Calu3 (cell line): ENCODE measurements around the gene CHPT1. TPM values are rescaled to one million over a fixed set of nuclear protein-coding genes. Genes with fewer than 3 reads are reported as not detected.

ENCODE experiments used
- BruUV-seq: library from RNA; stranded (reverse); fragments of 400-500 nt; replicated peaks from 2 replicates; lab custom pipeline; 2021; lab: Mats Ljungman, UMichigan
- CTCF ChIA-PET: fragments of 300-600 bp; sonication (Branson Sonifier 250); formaldehyde crosslinking; loops from one replicate; lab custom pipeline; 2022; ENCODE audit warnings: antibody characterized with exemption; lab: Charles Lee
- DNase-seq: peaks from one replicate; pipeline ENCODE4 v3.0.0; 2022
- H3K27ac Mint-ChIP-seq: one replicate; pipeline ENCODE4 v1.8.0; 2022; ENCODE audit warnings: mixed read lengths; ENCODE audit not compliant: unreplicated experiment
- H3K27me3 Mint-ChIP-seq: one replicate; pipeline ENCODE4 v1.8.0; 2022; ENCODE audit warnings: mixed read lengths; ENCODE audit not compliant: unreplicated experiment
- H3K36me3 Mint-ChIP-seq: one replicate; pipeline ENCODE4 v1.8.0; 2022; ENCODE audit warnings: mild to moderate bottlenecking, moderate library complexity, mixed read lengths; ENCODE audit not compliant: insufficient read depth, unreplicated experiment
- H3K4me1 Mint-ChIP-seq: one replicate; pipeline ENCODE4 v1.8.0; 2022; ENCODE audit warnings: mild to moderate bottlenecking, low read depth, mixed read lengths; ENCODE audit not compliant: unreplicated experiment
- H3K4me3 Mint-ChIP-seq: one replicate; pipeline ENCODE4 v1.8.0; 2022; ENCODE audit warnings: mild to moderate bottlenecking, low read depth, moderate library complexity, mixed read lengths; ENCODE audit not compliant: unreplicated experiment
- H3K9me3 Mint-ChIP-seq: one replicate; pipeline ENCODE4 v1.8.0; 2022; ENCODE audit warnings: low read depth, mixed read lengths; ENCODE audit not compliant: unreplicated experiment
- intact Hi-C: fragments of 100-400 bp; cut with micrococcal nuclease; formaldehyde crosslinking; loops from one replicate; pipeline ENCODE4 v1.10.0; 2022; ENCODE audit not compliant: unreplicated experiment
- total RNA-seq: library from RNA; stranded (reverse); gene quantifications from 2 replicates; pipeline ENCODE4 v1.2.3, GENCODE V29; 2022
- TF ChIP-seq, protein P1 (sequence below): fragments of 200-600 bp; IDR thresholded peaks from one replicate; pipeline ENCODE4 v1.8.0; 2022; ENCODE audit warnings: antibody characterized with exemption; ENCODE audit not compliant: unreplicated experiment

CHPT1 gene
- total RNA-seq, 1 experiment from 2014 or later, result 49.2 TPM

GRCh38 chr12:101714877-101715444 is 17.5 kb downstream of the CHPT1 start:
- Mint-ChIP-seq H3K36me3 (peaks cover 4% of the 10 kb centered on the region), H3K27ac (no peak overlapping the region), H3K9me3 (no peaks in the 10 kb centered on the region), H3K4me1 (no peaks in the 10 kb centered on the region), H3K4me3 (no peak overlapping the region), H3K27me3 (no peaks in the 10 kb centered on the region)
- DNase-seq, result no peak
- CTCF ChIA-PET, result no interaction called here
- TF ChIP-seq, protein P1, sequence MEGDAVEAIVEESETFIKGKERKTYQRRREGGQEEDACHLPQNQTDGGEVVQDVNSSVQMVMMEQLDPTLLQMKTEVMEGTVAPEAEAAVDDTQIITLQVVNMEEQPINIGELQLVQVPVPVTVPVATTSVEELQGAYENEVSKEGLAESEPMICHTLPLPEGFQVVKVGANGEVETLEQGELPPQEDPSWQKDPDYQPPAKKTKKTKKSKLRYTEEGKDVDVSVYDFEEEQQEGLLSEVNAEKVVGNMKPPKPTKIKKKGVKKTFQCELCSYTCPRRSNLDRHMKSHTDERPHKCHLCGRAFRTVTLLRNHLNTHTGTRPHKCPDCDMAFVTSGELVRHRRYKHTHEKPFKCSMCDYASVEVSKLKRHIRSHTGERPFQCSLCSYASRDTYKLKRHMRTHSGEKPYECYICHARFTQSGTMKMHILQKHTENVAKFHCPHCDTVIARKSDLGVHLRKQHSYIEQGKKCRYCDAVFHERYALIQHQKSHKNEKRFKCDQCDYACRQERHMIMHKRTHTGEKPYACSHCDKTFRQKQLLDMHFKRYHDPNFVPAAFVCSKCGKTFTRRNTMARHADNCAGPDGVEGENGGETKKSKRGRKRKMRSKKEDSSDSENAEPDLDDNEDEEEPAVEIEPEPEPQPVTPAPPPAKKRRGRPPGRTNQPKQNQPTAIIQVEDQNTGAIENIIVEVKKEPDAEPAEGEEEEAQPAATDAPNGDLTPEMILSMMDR, result no peak
- BruUV-seq, result no TSS peak
- intact Hi-C loops, result no loop called here

- intact Hi-C loops, result no loop called here
- CTCF ChIA-PET, result no interaction called here
- H3K4me3 Mint-ChIP-seq, result no peak overlapping the region
These were observed 22.1 kb downstream of the CHPT1 start for GRCh38 chr12:101719566-101719965.

DNA sequence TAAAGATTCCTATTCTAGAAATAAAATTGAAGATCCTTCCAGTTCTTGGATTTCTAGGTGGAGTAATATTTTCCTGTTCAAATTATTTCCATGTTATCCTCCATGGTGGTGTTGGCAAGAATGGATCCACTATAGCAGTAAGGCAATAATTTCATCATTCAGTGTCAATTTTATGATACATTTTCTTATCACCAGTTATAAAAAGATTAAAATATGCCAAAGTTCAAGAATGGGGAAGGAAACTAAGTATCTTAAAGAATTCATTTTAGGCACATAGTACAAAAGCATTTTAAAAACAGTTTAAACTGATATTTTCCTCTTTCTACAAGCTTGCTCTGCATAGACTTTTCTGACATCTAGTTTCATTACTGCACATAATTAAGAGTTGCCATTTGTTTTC is 22.7 kb downstream of the CHPT1 start:
- TF ChIP-seq, protein P1, result no peak
- CTCF ChIA-PET, result no interaction called here
- Mint-ChIP-seq H3K27me3 (no peaks in the 10 kb centered on the region), H3K9me3 (no peaks in the 10 kb centered on the region), H3K4me1 (no peaks in the 10 kb centered on the region), H3K27ac (peak overlapping the region; percentile 34), H3K36me3 (peaks cover 4% of the 10 kb centered on the region), H3K4me3 (no peak overlapping the region)
- DNase-seq, result no peak
- BruUV-seq, result no TSS peak
- intact Hi-C loops, result no loop called here

More at GRCh38 chr12:101719566-101719965, 22.1 kb downstream of the CHPT1 start:
- Mint-ChIP-seq H3K4me1 (no peaks in the 10 kb centered on the region), H3K9me3 (no peaks in the 10 kb centered on the region), H3K27me3 (no peaks in the 10 kb centered on the region), H3K36me3 (peaks cover 4% of the 10 kb centered on the region), H3K27ac (no peak overlapping the region)
- no TSS peak for BruUV-seq
- DNase-seq, result no peak
- TF ChIP-seq, protein P1, result no peak

GRCh38 chr12:101722392-101722791 is 25.0 kb downstream of the CHPT1 start:
- TF ChIP-seq, protein P1, result no peak
- peaks cover 4% of the 10 kb centered on the region for H3K36me3 Mint-ChIP-seq
- no peaks in the 10 kb centered on the region for H3K9me3 Mint-ChIP-seq
- H3K27ac Mint-ChIP-seq, result no peak overlapping the region
- no TSS peak for BruUV-seq
- no peaks in the 10 kb centered on the region for H3K27me3 Mint-ChIP-seq
- no peak for DNase-seq
- no peak overlapping the region for H3K4me3 Mint-ChIP-seq
- no peaks in the 10 kb centered on the region for H3K4me1 Mint-ChIP-seq
- CTCF ChIA-PET, result no interaction called here
- intact Hi-C loops, result no loop called here
